Testis (tissue), 3 donors: Measurements from ENCODE around the gene NUDT2. TPM values are rescaled to one million over a fixed set of nuclear protein-coding genes. Genes with fewer than 3 reads are reported as not detected.
"Not testable (repeated sequence)": the region's sequence is repeated elsewhere in the genome, so short reads cannot be mapped to it uniquely, and the experiment has no call there.

ENCODE experiments used
- DNase-seq: peaks from one replicate; pipeline ENCODE4 v3.0.0-alpha.2; 2019
- H3K27ac ChIP-seq, 2 donors: fragments of 200-600 bp; sonication (generic); one replicate each; pipeline ENCODE4 v1.5.1; 2019
- H3K27me3 ChIP-seq: fragments of 200-600 bp; sonication (generic); one replicate; pipeline ENCODE4 v1.5.1; 2019
- H3K36me3 ChIP-seq: fragments of 200-600 bp; sonication (generic); one replicate; pipeline ENCODE4 v1.5.1; 2017; ENCODE audit warnings: low read depth; ENCODE audit errors: missing control alignments
- H3K4me1 ChIP-seq: fragments of 200-600 bp; sonication (generic); one replicate; pipeline ENCODE4 v1.5.1; 2019
- H3K4me3 ChIP-seq, 2 donors: fragments of 200-600 bp; sonication (generic); one replicate each; pipeline ENCODE4 v1.5.1; 2017 to 2019
- H3K9me3 ChIP-seq: fragments of 200-600 bp; sonication (generic); one replicate; pipeline ENCODE4 v1.5.1; 2017
- CTCF ChIP-seq, 3 experiments: fragments of 450-650 bp in 2 of 3; fragments of 200-600 bp in 1 of 3; sonication (generic) in 1 of 3; IDR thresholded peaks; one replicate each; pipeline ENCODE4 v1.5.1; 2016 to 2019; ENCODE audit warnings: antibody characterized with exemption in 3 of 3, mild to moderate bottlenecking in 2 of 3, moderate library complexity in 1 of 3
- POLR2A ChIP-seq: fragments of 450-650 bp; IDR thresholded peaks from one replicate; pipeline ENCODE4 v1.6.1; 2017; ENCODE audit warnings: antibody characterized with exemption, mild to moderate bottlenecking, moderate library complexity
- WGBS, 2 donors: methylation state at CpG; one replicate each; pipeline ENCODE4 v1.1.5; 2018; 5-methylcytosine and 5-hydroxymethylcytosine counted together
- intact Hi-C: fragments of 100-400 bp; cut with DNase I; formaldehyde crosslinking; loops from one replicate; pipeline ENCODE4 v1.15.1; 2023; ENCODE audit warnings: low total_unique reads
- polyA plus RNA-seq: library from polyadenylated mRNA; stranded (reverse); fragments of 350-450 nt; fragmentation: Illumina TruSeq; extraction: RNeasy Lipid Tissue Mini Kit (QIAGEN cat#74804); gene quantifications from one replicate; pipeline ENCODE4 v1.2.3, GENCODE V29; 2014; ENCODE audit warnings: low read depth, low replicate concordance; ENCODE audit not compliant: insufficient read depth
- total RNA-seq, 2 donors: library from RNA; depleted of rRNA; stranded (reverse); fragments of >200 nt; gene quantifications; one replicate each; pipeline ENCODE4 v1.2.3, GENCODE V29; 2016

Gene NUDT2
- total and polyA plus RNA-seq, 3 donors from 2014 or later = 16.7 to 21.1 (median 20.9) TPM

GRCh38 chr9:34347800-34348158 is 18.4 kb downstream of the NUDT2 start:
- no peak overlapping the region for H3K4me3 ChIP-seq
- peaks cover 11% of the 10 kb centered on the region for H3K4me1 ChIP-seq
- TF ChIP-seq CTCF (IDR thresholded peaks at IDR 0.05) (no peak), POLR2A (no peak)
- no peaks in the 10 kb centered on the region for H3K36me3 ChIP-seq
- no peak overlapping the region for H3K27ac ChIP-seq
- no peaks in the 10 kb centered on the region for H3K9me3 ChIP-seq
- no peaks in the 10 kb centered on the region for H3K27me3 ChIP-seq
- intact Hi-C loops = no loop called here
- DNase-seq = no peak

- Histone ChIP-seq H3K36me3 (no peaks in the 10 kb centered on the region), H3K4me1 (no peaks in the 10 kb centered on the region), H3K9me3 (no peaks in the 10 kb centered on the region), H3K27me3 (no peaks in the 10 kb centered on the region), H3K4me3 (no peak overlapping the region), H3K27ac (no peak overlapping the region)
- WGBS, 2 donors = 91 to 98% methylated on average over 3 of the region's 3 CpGs
- DNase-seq = no peak
- intact Hi-C loops = no loop called here
- no peak for TF ChIP-seq CTCF (IDR thresholded peaks at IDR 0.05)
- no peak for TF ChIP-seq POLR2A
Observed at GRCh38 chr9:34349324-34349723, 20.0 kb downstream of the NUDT2 start.

GRCh38 chr9:34352122-34352652 is 22.8 kb downstream of the NUDT2 start:
- H3K9me3 ChIP-seq, H3K36me3 ChIP-seq, DNase-seq, intact Hi-C loops, H3K4me3 ChIP-seq, H3K4me1 ChIP-seq, H3K27me3 ChIP-seq, H3K27ac ChIP-seq: not testable (repeated sequence)
- 89 to 90% methylated on average over 7 of the region's 7 CpGs for WGBS, 2 donors

- H3K4me1 ChIP-seq, DNase-seq, H3K36me3 ChIP-seq, H3K27me3 ChIP-seq, H3K4me3 ChIP-seq, H3K27ac ChIP-seq, H3K9me3 ChIP-seq, intact Hi-C loops: not testable (repeated sequence)
- WGBS, 2 donors = 91 to 92% methylated on average over 1 of the region's 1 CpG
Observed at GRCh38 chr9:34352957-34353356, 23.6 kb downstream of the NUDT2 start.

- H3K36me3 ChIP-seq = no peaks in the 10 kb centered on the region
- TF ChIP-seq CTCF (IDR thresholded peaks at IDR 0.05) = no peak
- no peak for TF ChIP-seq POLR2A
- DNase-seq = no peak
- WGBS, 2 donors = 88 to 91% methylated on average over 4 of the region's 4 CpGs
- intact Hi-C loops = no loop called here
- no peaks in the 10 kb centered on the region for H3K27me3 ChIP-seq
- H3K27ac ChIP-seq = no peak overlapping the region
- no peaks in the 10 kb centered on the region for H3K9me3 ChIP-seq
- no peak overlapping the region for H3K4me3 ChIP-seq
- no peaks in the 10 kb centered on the region for H3K4me1 ChIP-seq
Observed at GRCh38 chr9:34362614-34363214, 33.3 kb downstream of the NUDT2 start.
